ENCODE measurements around the gene SEMA4D. TPM values are rescaled to one million over a fixed set of nuclear protein-coding genes. Genes with fewer than 3 reads are reported as not detected.

The SEMA4D gene
- total RNA-seq, 1 donor from 2014 or later: 368 TPM

DNA sequence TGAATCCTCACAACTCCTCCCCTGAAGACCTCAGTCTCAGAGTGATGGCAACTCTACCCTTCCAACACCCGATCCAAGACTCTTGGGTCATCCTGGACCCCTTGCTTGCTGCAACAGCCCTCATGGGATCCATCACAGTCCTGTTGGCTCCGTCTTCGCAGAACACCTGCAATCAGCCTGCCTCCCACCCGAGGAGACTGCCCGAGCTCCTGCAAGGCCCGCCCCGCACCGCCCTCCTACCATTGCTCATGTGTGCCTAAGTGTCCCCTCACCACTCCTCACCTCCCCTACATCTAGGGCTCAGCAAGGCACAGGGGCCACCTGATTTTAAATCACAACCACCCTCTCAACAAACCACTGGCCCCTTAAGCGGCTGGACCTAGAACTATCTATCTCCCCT is 5.3 kb downstream of the SEMA4D start:
- no peak for DNase-seq
- H3K9me3 Mint-ChIP-seq: no peaks in the 10 kb centered on the region
- H3K4me1 Mint-ChIP-seq: peaks cover 74% of the 10 kb centered on the region
- peak overlapping the region; percentile 92 for H3K4me3 Mint-ChIP-seq
- peaks cover 64% of the 10 kb centered on the region for H3K36me3 Mint-ChIP-seq (ENCODE audit: low read depth)
- intact Hi-C loops (cut with micrococcal nuclease): loop anchor here (1.0 kb wide), 1 partner anchor 8 kb away; no protein-coding TSS in a partner anchor
- no peaks in the 10 kb centered on the region for H3K27me3 Mint-ChIP-seq
- peak overlapping the region; percentile 79 for H3K27ac Mint-ChIP-seq

DNA sequence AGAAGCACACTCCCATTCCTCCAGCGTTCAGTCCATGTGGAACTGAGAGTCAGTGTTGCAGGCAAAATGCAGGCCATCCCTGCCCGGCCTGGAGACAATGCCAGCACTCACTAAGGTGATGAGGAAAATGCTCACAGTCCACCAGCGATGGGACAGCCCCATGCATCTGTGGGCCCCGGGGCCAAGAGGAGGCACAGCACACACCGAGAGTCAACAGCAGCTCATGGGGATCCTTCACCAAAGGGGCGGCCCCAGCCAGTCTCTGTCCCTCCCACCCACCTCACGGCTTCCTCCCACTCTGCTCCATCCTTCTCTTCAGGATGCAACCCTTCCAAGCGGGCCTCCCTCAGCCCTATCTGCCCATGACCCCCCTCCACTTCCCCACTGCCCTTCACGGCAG is 6.2 kb downstream of the SEMA4D start:
- peak overlapping the region; percentile 92 for H3K4me3 Mint-ChIP-seq
- H3K36me3 Mint-ChIP-seq (ENCODE audit: low read depth): peaks cover 61% of the 10 kb centered on the region
- peaks cover 80% of the 10 kb centered on the region for H3K4me1 Mint-ChIP-seq
- peak; percentile 73 for DNase-seq
- no peaks in the 10 kb centered on the region for H3K9me3 Mint-ChIP-seq
- no peaks in the 10 kb centered on the region for H3K27me3 Mint-ChIP-seq
- H3K27ac Mint-ChIP-seq: peak overlapping the region; percentile 79
- intact Hi-C loops (cut with micrococcal nuclease): loop anchor here (1.0 kb wide), 2 partner anchors 7 to 24 kb away; no protein-coding TSS in a partner anchor

DNA sequence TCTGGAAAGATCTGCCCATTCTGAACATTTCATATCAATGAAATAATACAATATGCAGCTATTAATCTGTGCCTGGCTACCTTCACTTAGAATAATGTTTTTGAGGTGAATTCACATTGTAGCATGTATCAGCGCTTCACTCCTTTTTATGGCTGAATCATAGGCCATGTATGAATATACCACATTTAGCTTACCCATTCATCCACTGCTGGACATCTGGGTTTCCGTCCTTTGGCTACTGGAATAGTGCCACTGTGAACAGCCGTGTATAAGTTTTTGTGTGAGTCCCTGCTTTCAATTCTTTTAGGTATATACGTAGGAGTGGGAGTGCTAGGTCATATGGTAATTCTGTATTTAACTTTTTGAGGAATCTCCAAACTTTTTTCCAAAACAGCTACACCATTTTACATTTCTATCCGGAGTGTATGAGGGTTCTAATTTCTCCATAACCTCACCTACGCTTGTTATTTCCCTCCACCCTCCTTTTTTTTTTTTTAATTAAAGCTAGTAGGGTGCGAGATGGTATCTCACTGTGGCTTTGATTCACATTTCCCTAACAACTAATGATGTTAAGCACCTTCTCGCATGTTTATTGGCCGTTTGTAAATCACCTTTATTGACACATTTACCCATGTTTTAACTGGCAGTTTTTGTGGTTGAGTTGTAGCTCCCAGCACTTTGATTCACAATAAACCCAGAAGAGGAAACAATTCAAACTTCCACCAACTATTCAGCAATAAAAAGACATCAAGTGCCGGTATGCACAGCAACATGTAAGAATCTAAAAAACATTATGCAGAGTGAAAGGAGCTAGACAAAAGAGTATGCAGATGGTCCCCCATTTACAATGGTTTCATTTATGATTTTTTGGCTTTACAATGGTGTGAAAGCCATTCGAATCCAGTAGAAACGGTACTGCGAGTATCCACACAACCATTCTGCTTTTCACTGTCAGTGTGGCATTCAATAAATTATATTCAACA is 8.1 kb downstream of the SEMA4D start:
- intact Hi-C loops (cut with micrococcal nuclease): loop anchor here (1.0 kb wide), 1 partner anchor 9 kb away; no protein-coding TSS in a partner anchor
- H3K4me3 Mint-ChIP-seq: peak overlapping the region; percentile 70
- no peaks in the 10 kb centered on the region for H3K9me3 Mint-ChIP-seq
- H3K27ac Mint-ChIP-seq: peak overlapping the region; percentile 90
- no peaks in the 10 kb centered on the region for H3K27me3 Mint-ChIP-seq
- peaks cover 83% of the 10 kb centered on the region for H3K4me1 Mint-ChIP-seq
- peak; percentile 77 for DNase-seq
- peaks cover 61% of the 10 kb centered on the region for H3K36me3 Mint-ChIP-seq (ENCODE audit: low read depth)

DNA sequence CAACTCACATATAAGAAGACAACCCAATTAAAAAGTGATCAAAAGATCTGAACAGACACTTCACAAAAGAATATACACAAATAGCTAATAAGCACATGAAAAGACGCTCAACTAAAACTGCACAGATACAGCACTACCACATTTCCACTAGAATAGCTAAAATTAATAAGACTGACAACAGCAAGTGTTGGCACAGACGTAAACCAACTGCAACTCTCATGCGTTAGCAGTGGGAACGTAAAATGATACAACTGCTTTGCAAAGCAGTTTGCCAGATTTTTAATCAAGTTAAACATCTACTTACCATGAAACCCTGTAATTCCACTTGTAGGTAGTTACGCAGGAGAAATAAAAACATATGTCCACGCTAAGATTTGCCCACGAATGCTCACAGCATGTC is 9.0 kb downstream of the SEMA4D start:
- Mint-ChIP-seq H3K4me3 (peak overlapping the region; percentile 70), H3K9me3 (no peaks in the 10 kb centered on the region), H3K27ac (peak overlapping the region; percentile 3), H3K4me1 (peaks cover 82% of the 10 kb centered on the region), H3K27me3 (no peaks in the 10 kb centered on the region), H3K36me3 (ENCODE audit: low read depth) (peaks cover 59% of the 10 kb centered on the region)
- no peak for DNase-seq
- intact Hi-C loops (cut with micrococcal nuclease): loop anchor here (1.0 kb wide), 1 partner anchor 8 kb away; no protein-coding TSS in a partner anchor

DNA sequence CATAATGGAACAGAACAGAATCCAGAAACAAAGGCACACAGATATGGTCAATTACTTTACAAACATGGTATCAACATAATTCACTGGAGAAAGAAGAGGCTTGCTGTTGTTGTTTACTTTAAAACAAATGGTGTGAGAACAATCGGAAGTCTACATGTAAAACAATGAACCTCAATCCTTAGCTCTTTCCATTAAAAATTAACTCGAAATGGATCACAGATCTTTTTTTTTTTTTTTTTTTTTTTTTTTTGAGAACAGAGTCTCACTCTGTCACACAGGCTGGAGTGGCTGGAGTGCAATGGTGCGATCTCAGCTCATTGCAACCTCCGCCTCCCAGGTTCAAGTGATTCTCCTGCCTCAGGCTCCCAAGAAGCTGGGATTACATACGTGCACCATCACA is 9.8 kb downstream of the SEMA4D start:
- intact Hi-C loops (cut with micrococcal nuclease): no loop called here
- Mint-ChIP-seq H3K27me3 (no peaks in the 10 kb centered on the region), H3K36me3 (ENCODE audit: low read depth) (peaks cover 54% of the 10 kb centered on the region), H3K4me1 (peaks cover 79% of the 10 kb centered on the region), H3K27ac (peak overlapping the region; percentile 60), H3K9me3 (no peaks in the 10 kb centered on the region), H3K4me3 (peak overlapping the region; percentile 45)
- DNase-seq: no peak

DNA sequence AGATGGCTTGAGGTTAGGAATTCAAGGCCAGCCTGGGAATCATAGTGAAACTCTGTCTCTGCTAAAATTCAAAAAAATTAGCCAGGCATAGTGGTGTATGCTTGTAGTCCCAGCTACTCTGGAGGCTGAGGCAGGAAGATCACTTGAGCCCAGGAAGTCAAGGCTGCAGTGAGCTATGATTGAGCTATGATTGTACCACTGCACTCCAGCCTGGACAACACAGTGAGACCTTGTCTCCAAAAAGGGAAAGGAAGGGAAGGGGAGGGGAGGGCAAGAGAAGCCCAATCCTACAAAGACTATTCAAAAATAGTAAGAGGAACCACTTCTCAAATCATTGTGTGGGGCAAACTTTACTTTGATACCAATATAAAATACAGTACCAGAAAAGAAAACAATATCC is 11.2 kb downstream of the SEMA4D start:
- intact Hi-C loops (cut with micrococcal nuclease): loop anchor here (1.0 kb wide), 1 partner anchor 9 kb away; no protein-coding TSS in a partner anchor
- no peak for DNase-seq
- Mint-ChIP-seq H3K36me3 (ENCODE audit: low read depth) (peaks cover 49% of the 10 kb centered on the region), H3K27ac (peak overlapping the region; percentile 54), H3K9me3 (no peaks in the 10 kb centered on the region), H3K4me1 (peaks cover 80% of the 10 kb centered on the region), H3K4me3 (peak overlapping the region; percentile 16), H3K27me3 (no peaks in the 10 kb centered on the region)

DNA sequence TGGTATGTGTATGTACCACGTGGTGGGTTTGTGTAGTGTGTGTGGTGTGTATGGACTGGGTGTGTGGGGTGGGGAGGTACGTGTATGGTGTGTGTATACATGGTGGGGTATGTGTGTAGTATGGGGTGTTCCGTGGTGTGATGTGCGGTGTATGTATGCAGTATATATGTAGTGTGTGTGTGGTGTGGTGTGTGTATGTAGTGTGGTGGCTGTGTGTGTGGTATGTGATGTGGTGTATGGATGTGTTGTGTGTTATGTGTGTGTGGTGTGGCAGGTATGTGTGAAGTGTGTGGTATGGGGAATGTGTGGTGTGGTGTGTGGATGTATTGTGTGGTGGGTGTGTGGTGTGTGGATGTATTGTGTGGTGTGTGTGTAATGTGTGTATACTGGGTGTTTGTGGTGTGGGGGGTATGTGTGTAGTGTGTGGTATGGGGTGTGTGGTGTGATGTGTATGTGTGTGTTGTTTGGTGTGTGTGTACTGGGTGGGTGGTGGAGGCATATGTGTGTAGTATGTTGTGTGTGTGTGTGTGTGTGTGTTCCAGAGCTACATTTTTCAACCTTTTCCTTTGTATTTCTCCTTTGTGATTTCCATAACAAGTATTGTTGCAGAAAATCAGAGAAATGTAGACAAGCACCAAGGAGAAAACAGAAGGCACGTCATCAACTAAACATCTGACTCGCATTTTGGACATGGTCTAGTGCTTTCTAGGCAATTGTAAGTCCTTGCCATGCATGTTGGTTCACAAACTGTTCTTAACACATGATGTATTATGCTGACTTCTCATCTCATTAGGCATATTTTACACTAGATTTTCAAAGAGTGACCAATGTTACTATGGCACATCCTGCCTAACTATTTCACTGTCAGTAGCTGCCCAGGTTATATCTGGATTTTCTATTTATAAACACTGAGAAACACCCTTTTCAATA is 13.2 kb downstream of the SEMA4D start:
- peak overlapping the region; percentile 86 for H3K27ac Mint-ChIP-seq
- no peaks in the 10 kb centered on the region for H3K9me3 Mint-ChIP-seq
- H3K27me3 Mint-ChIP-seq: no peaks in the 10 kb centered on the region
- H3K4me3 Mint-ChIP-seq: peak overlapping the region; percentile 82
- H3K36me3 Mint-ChIP-seq (ENCODE audit: low read depth): peaks cover 54% of the 10 kb centered on the region
- no peak for DNase-seq
- H3K4me1 Mint-ChIP-seq: peaks cover 80% of the 10 kb centered on the region
- intact Hi-C loops (cut with micrococcal nuclease): loop anchor here (1.0 to 2.0 kb wide), 2 partner anchors 8 to 14 kb away; partner anchors contain the start of gene SEMA4D

DNA sequence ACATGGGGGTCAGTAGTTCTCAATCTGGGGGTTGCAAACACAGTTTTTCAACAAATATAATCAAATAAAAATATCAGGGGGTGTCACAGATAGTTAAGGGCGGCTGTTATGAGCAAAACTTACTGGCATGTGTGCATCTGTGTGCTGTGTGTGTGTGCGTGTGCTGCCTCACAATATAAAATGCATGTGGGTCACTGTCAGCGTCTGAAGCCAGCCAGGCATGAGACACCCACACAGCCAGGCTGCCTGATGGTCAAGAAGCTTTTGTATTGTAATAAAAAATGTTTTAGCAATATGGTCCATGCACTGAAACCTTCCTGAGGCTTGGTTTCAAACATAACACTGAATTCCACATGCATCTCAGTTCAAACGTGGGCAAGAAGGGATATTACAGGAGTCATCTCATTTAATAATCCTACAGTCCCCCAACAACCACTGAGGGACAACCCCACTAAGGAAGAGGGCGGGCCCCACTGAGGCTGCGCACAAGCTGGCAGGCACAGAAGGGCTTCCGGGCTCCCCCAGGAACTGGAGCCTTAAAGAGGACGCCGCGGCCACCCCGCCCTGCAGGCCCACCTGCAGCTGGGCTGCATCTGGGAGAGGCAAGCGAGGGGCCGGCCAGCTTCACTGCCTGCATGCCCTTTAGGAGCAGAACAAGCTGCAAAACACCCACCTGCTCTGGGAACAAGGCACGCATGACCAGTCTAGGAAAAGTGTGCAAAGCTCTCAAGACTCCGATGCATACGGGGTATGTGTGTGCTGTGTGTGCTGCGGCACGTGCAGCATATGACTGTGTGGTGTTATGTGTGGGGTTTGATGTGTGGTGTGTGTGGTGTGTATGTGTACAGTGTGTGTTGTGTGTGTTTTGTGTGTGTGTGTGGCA is 14.1 kb downstream of the SEMA4D start:
- Mint-ChIP-seq H3K36me3 (ENCODE audit: low read depth) (peaks cover 57% of the 10 kb centered on the region), H3K4me1 (peaks cover 81% of the 10 kb centered on the region), H3K27me3 (no peaks in the 10 kb centered on the region), H3K4me3 (peak overlapping the region; percentile 82), H3K9me3 (peaks cover 4% of the 10 kb centered on the region), H3K27ac (peak overlapping the region; percentile 98)
- DNase-seq: peak; percentile 90
- intact Hi-C loops (cut with micrococcal nuclease): loop anchor here (1.0 to 2.0 kb wide), 2 partner anchors 8 to 15 kb away; partner anchors contain the start of gene SEMA4D

DNA sequence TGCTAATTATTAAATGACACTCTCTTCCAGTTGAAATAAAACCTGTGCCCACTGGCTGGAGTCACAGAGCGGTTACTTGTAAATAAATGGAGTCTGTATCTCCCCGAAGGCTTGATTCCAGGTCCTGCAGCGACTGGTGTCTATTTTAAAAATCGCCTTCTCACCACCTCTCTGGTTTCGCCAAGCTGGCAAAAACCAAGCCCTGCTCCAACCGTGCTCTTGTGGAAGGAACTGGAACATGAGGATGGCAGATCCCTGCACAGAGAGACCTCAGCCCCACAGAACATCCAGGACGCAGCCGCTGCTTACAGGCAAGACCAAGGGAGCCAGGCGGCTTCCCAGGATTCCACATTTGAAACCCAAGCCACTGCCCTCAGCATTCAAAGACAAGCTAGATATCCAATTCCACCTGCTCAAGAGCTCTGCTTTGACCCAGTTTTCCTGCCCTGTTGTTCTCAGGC is 15.0 kb downstream of the SEMA4D start:
- DNase-seq: no peak
- Mint-ChIP-seq H3K4me3 (peak overlapping the region; percentile 82), H3K27ac (peak overlapping the region; percentile 98), H3K36me3 (ENCODE audit: low read depth) (peaks cover 59% of the 10 kb centered on the region), H3K27me3 (no peaks in the 10 kb centered on the region), H3K4me1 (peaks cover 84% of the 10 kb centered on the region), H3K9me3 (peaks cover 4% of the 10 kb centered on the region)
- intact Hi-C loops (cut with micrococcal nuclease): no loop called here

DNA sequence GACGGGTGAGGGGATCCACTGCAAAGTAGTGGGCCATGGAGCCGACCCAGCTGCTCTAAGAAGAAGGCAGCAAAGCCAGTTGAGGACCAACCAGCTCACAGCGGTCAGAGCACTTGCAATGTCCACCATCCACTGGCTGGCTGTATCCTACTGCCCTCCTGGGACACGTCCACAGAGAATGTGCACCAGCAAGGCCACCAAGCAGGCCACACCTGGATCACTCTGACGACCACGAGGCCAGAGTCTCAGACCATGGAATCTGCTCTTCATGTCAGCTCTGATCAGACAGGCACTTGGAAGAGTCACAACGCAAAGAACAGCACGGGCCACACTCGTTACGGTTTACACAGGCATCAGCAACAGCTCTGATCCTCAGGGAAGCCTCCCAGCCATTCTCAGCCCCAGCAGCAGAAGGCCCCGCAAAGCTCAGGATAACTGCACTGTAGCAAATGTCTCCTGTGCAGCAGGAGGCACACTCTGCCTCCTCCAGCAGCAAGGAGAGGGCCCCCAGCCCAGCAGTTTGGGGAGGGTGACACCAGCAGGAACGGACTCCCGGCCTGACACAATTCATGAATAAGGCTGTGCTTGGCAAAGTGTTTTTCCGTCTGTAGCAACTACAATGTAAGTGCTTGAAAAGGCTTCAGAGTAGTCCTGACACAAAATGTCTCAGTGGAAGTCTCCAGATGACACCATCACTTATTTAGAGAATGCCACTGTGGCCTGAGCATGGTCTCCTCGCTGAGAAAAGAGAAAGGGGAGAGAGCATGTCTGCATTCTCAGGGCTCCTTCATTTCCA is 15.7 kb downstream of the SEMA4D start:
- H3K27ac Mint-ChIP-seq: peak overlapping the region; percentile 98
- peaks cover 4% of the 10 kb centered on the region for H3K9me3 Mint-ChIP-seq
- peaks cover 62% of the 10 kb centered on the region for H3K36me3 Mint-ChIP-seq (ENCODE audit: low read depth)
- intact Hi-C loops (cut with micrococcal nuclease): no loop called here
- no peaks in the 10 kb centered on the region for H3K27me3 Mint-ChIP-seq
- DNase-seq: no peak
- H3K4me3 Mint-ChIP-seq: peak overlapping the region; percentile 82
- peaks cover 85% of the 10 kb centered on the region for H3K4me1 Mint-ChIP-seq

DNA sequence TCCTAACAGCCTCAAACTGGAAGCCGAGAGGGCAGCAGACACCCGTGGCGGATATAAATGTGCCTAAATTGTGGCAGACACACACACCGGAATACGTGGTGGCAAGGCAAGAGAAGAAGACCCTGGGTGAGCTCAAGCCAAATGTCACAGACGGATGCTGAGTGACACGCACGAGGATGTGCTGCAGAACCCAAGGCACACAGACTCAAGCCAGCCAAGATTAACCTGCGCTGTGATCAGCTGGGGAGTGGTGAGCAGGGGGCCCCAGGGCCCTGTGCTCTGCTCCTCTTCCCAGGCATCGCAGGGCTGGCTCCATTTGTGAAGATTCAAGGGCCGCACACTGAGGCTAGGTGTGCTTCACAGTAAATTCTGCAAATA is 16.4 kb downstream of the SEMA4D start:
- peak; percentile 80 for DNase-seq
- H3K27me3 Mint-ChIP-seq: no peaks in the 10 kb centered on the region
- peaks cover 87% of the 10 kb centered on the region for H3K4me1 Mint-ChIP-seq
- H3K27ac Mint-ChIP-seq: peak overlapping the region; percentile 98
- intact Hi-C loops (cut with micrococcal nuclease): loop anchor here (1.0 to 2.0 kb wide), 2 partner anchors 8 to 163 kb away; partner anchors contain the start of gene SECISBP2
- H3K9me3 Mint-ChIP-seq: peaks cover 4% of the 10 kb centered on the region
- peak overlapping the region; percentile 82 for H3K4me3 Mint-ChIP-seq
- H3K36me3 Mint-ChIP-seq (ENCODE audit: low read depth): peaks cover 68% of the 10 kb centered on the region

Measured in activated CD4-positive, alpha-beta T cell treated with anti-CD3 and anti-CD28 coated beads, Interleukin-2, amount 10 ng/mL, durations not matched to agents 24 days and 14 days (primary cell).